Measurements from ENCODE around the gene PLCH2.

The PLCH2 gene

GRCh38 chr1:2474933-2475371 is 1.1 kb upstream of the PLCH2 start:
- H3K36me3 ChIP-seq (ENCODE audit: control insufficient read depth, insufficient read depth, low read length): no peaks in the 10 kb centered on the region
- H3K27ac ChIP-seq (ENCODE audit: insufficient read depth, low read length, poor library complexity, severe bottlenecking): no peak overlapping the region
- no peaks in the 10 kb centered on the region for H3K27me3 ChIP-seq (replicated peaks; ENCODE audit: control insufficient read depth, insufficient read depth, low read length, poor library complexity, severe bottlenecking)
- H3K4me3 ChIP-seq (ENCODE audit: insufficient read depth, low read depth, low read length, poor library complexity, severe bottlenecking): no peak overlapping the region
- no peak for DNase-seq
- no peaks in the 10 kb centered on the region for H3K9me3 ChIP-seq (ENCODE audit: control insufficient read depth, low read length)
- no peaks in the 10 kb centered on the region for H3K4me1 ChIP-seq (ENCODE audit: control insufficient read depth, insufficient read depth, low read length, poor library complexity, severe bottlenecking)

- Histone ChIP-seq H3K36me3 (ENCODE audit: control insufficient read depth, insufficient read depth, low read length) (no peaks in the 10 kb centered on the region), H3K4me1 (ENCODE audit: control insufficient read depth, insufficient read depth, low read length, poor library complexity, severe bottlenecking) (no peaks in the 10 kb centered on the region), H3K9me3 (ENCODE audit: control insufficient read depth, low read length) (no peaks in the 10 kb centered on the region), H3K27me3 (replicated peaks; ENCODE audit: control insufficient read depth, insufficient read depth, low read length, poor library complexity, severe bottlenecking) (no peaks in the 10 kb centered on the region), H3K27ac (ENCODE audit: insufficient read depth, low read length, poor library complexity, severe bottlenecking) (no peak overlapping the region), H3K4me3 (ENCODE audit: insufficient read depth, low read depth, low read length, poor library complexity, severe bottlenecking) (no peak overlapping the region)
- DNase-seq: no peak
Observed at GRCh38 chr1:2475571-2475970, 518 bp upstream of the PLCH2 start.

- Histone ChIP-seq H3K36me3 (ENCODE audit: control insufficient read depth, insufficient read depth, low read length) (no peaks in the 10 kb centered on the region), H3K27ac (ENCODE audit: insufficient read depth, low read length, poor library complexity, severe bottlenecking) (no peak overlapping the region), H3K27me3 (replicated peaks; ENCODE audit: control insufficient read depth, insufficient read depth, low read length, poor library complexity, severe bottlenecking) (no peaks in the 10 kb centered on the region), H3K9me3 (ENCODE audit: control insufficient read depth, low read length) (no peaks in the 10 kb centered on the region), H3K4me1 (ENCODE audit: control insufficient read depth, insufficient read depth, low read length, poor library complexity, severe bottlenecking) (no peaks in the 10 kb centered on the region), H3K4me3 (ENCODE audit: insufficient read depth, low read depth, low read length, poor library complexity, severe bottlenecking) (no peak overlapping the region)
- no peak for DNase-seq
Observed at GRCh38 chr1:2477309-2477708, 1.2 kb downstream of the PLCH2 start.

GRCh38 chr1:2477791-2478499 is 1.9 kb downstream of the PLCH2 start:
- H3K4me1 ChIP-seq (ENCODE audit: control insufficient read depth, insufficient read depth, low read length, poor library complexity, severe bottlenecking): no peaks in the 10 kb centered on the region
- H3K27me3 ChIP-seq (replicated peaks; ENCODE audit: control insufficient read depth, insufficient read depth, low read length, poor library complexity, severe bottlenecking): no peaks in the 10 kb centered on the region
- H3K36me3 ChIP-seq (ENCODE audit: control insufficient read depth, insufficient read depth, low read length): no peaks in the 10 kb centered on the region

GRCh38 chr1:2479186-2479585 is 3.1 kb downstream of the PLCH2 start:
- no peak overlapping the region for H3K27ac ChIP-seq (ENCODE audit: insufficient read depth, low read length, poor library complexity, severe bottlenecking)
- no peak for DNase-seq
- no peaks in the 10 kb centered on the region for H3K9me3 ChIP-seq (ENCODE audit: control insufficient read depth, low read length)
- no peak overlapping the region for H3K4me3 ChIP-seq (ENCODE audit: insufficient read depth, low read depth, low read length, poor library complexity, severe bottlenecking)
- H3K4me1 ChIP-seq (ENCODE audit: control insufficient read depth, insufficient read depth, low read length, poor library complexity, severe bottlenecking): no peaks in the 10 kb centered on the region
- H3K36me3 ChIP-seq (ENCODE audit: control insufficient read depth, insufficient read depth, low read length): no peaks in the 10 kb centered on the region
- H3K27me3 ChIP-seq (replicated peaks; ENCODE audit: control insufficient read depth, insufficient read depth, low read length, poor library complexity, severe bottlenecking): no peaks in the 10 kb centered on the region

More at GRCh38 chr1:2477791-2478499, 1.9 kb downstream of the PLCH2 start:
- DNase-seq: no peak
- Histone ChIP-seq H3K9me3 (ENCODE audit: control insufficient read depth, low read length) (no peaks in the 10 kb centered on the region), H3K27ac (ENCODE audit: insufficient read depth, low read length, poor library complexity, severe bottlenecking) (no peak overlapping the region), H3K4me3 (ENCODE audit: insufficient read depth, low read depth, low read length, poor library complexity, severe bottlenecking) (no peak overlapping the region)

- Histone ChIP-seq H3K36me3 (ENCODE audit: control insufficient read depth, insufficient read depth, low read length) (no peaks in the 10 kb centered on the region), H3K27me3 (replicated peaks; ENCODE audit: control insufficient read depth, insufficient read depth, low read length, poor library complexity, severe bottlenecking) (no peaks in the 10 kb centered on the region)
- no peak for DNase-seq
Observed at GRCh38 chr1:2479618-2480017, 3.5 kb downstream of the PLCH2 start.

GRCh38 chr1:2480236-2480985 is 4.3 kb downstream of the PLCH2 start:
- H3K4me1 ChIP-seq (ENCODE audit: control insufficient read depth, insufficient read depth, low read length, poor library complexity, severe bottlenecking): no peaks in the 10 kb centered on the region
- H3K27ac ChIP-seq (ENCODE audit: insufficient read depth, low read length, poor library complexity, severe bottlenecking): no peak overlapping the region
- DNase-seq: no peak
- H3K4me3 ChIP-seq (ENCODE audit: insufficient read depth, low read depth, low read length, poor library complexity, severe bottlenecking): no peak overlapping the region
- H3K27me3 ChIP-seq (replicated peaks; ENCODE audit: control insufficient read depth, insufficient read depth, low read length, poor library complexity, severe bottlenecking): no peaks in the 10 kb centered on the region
- no peaks in the 10 kb centered on the region for H3K36me3 ChIP-seq (ENCODE audit: control insufficient read depth, insufficient read depth, low read length)
- H3K9me3 ChIP-seq (ENCODE audit: control insufficient read depth, low read length): no peaks in the 10 kb centered on the region

More at GRCh38 chr1:2479618-2480017, 3.5 kb downstream of the PLCH2 start:
- Histone ChIP-seq H3K27ac (ENCODE audit: insufficient read depth, low read length, poor library complexity, severe bottlenecking) (no peak overlapping the region), H3K9me3 (ENCODE audit: control insufficient read depth, low read length) (no peaks in the 10 kb centered on the region), H3K4me1 (ENCODE audit: control insufficient read depth, insufficient read depth, low read length, poor library complexity, severe bottlenecking) (no peaks in the 10 kb centered on the region), H3K4me3 (ENCODE audit: insufficient read depth, low read depth, low read length, poor library complexity, severe bottlenecking) (no peak overlapping the region)

GRCh38 chr1:2480986-2481364 is 4.9 kb downstream of the PLCH2 start:
- DNase-seq: no peak
- Histone ChIP-seq H3K27me3 (replicated peaks; ENCODE audit: control insufficient read depth, insufficient read depth, low read length, poor library complexity, severe bottlenecking) (no peaks in the 10 kb centered on the region), H3K36me3 (ENCODE audit: control insufficient read depth, insufficient read depth, low read length) (no peaks in the 10 kb centered on the region), H3K27ac (ENCODE audit: insufficient read depth, low read length, poor library complexity, severe bottlenecking) (no peak overlapping the region), H3K4me1 (ENCODE audit: control insufficient read depth, insufficient read depth, low read length, poor library complexity, severe bottlenecking) (no peaks in the 10 kb centered on the region), H3K9me3 (ENCODE audit: control insufficient read depth, low read length) (no peaks in the 10 kb centered on the region), H3K4me3 (ENCODE audit: insufficient read depth, low read depth, low read length, poor library complexity, severe bottlenecking) (no peak overlapping the region)

- no peak overlapping the region for H3K27ac ChIP-seq (ENCODE audit: insufficient read depth, low read length, poor library complexity, severe bottlenecking)
- DNase-seq: no peak
Observed at GRCh38 chr1:2481885-2482284, 5.8 kb downstream of the PLCH2 start.

GRCh38 chr1:2482588-2482987 is 6.5 kb downstream of the PLCH2 start:
- H3K27ac ChIP-seq (ENCODE audit: insufficient read depth, low read length, poor library complexity, severe bottlenecking): no peak overlapping the region
- H3K9me3 ChIP-seq (ENCODE audit: control insufficient read depth, low read length): no peaks in the 10 kb centered on the region
- no peaks in the 10 kb centered on the region for H3K4me1 ChIP-seq (ENCODE audit: control insufficient read depth, insufficient read depth, low read length, poor library complexity, severe bottlenecking)
- no peak overlapping the region for H3K4me3 ChIP-seq (ENCODE audit: insufficient read depth, low read depth, low read length, poor library complexity, severe bottlenecking)
- H3K36me3 ChIP-seq (ENCODE audit: control insufficient read depth, insufficient read depth, low read length): no peaks in the 10 kb centered on the region
- H3K27me3 ChIP-seq (replicated peaks; ENCODE audit: control insufficient read depth, insufficient read depth, low read length, poor library complexity, severe bottlenecking): no peaks in the 10 kb centered on the region
- DNase-seq: no peak

More at GRCh38 chr1:2481885-2482284, 5.8 kb downstream of the PLCH2 start:
- H3K9me3 ChIP-seq (ENCODE audit: control insufficient read depth, low read length): no peaks in the 10 kb centered on the region
- H3K4me3 ChIP-seq (ENCODE audit: insufficient read depth, low read depth, low read length, poor library complexity, severe bottlenecking): no peak overlapping the region
- no peaks in the 10 kb centered on the region for H3K36me3 ChIP-seq (ENCODE audit: control insufficient read depth, insufficient read depth, low read length)
- H3K4me1 ChIP-seq (ENCODE audit: control insufficient read depth, insufficient read depth, low read length, poor library complexity, severe bottlenecking): no peaks in the 10 kb centered on the region
- H3K27me3 ChIP-seq (replicated peaks; ENCODE audit: control insufficient read depth, insufficient read depth, low read length, poor library complexity, severe bottlenecking): no peaks in the 10 kb centered on the region

All from effector memory CD4-positive, alpha-beta T cell (primary cell).